Stimulated activated CD8-positive, alpha-beta memory T cell treated with anti-CD3 and anti-CD28 coated beads, Interleukin-4, amount 100 ng/mL, for 4 hours (primary cell): ENCODE data around the gene CLEC4D.
"Not testable (repeated sequence)": the region's sequence is repeated elsewhere in the genome, so short reads cannot be mapped to it uniquely, and the experiment has no call there.

Experiments used
- DNase-seq, 2 donors: peaks; one replicate each; pipeline ENCODE4 v3.0.0-alpha.2; 2020; ENCODE audit warnings: low read depth in 2 of 2, low spot score in 1 of 2

The CLEC4D gene

DNA sequence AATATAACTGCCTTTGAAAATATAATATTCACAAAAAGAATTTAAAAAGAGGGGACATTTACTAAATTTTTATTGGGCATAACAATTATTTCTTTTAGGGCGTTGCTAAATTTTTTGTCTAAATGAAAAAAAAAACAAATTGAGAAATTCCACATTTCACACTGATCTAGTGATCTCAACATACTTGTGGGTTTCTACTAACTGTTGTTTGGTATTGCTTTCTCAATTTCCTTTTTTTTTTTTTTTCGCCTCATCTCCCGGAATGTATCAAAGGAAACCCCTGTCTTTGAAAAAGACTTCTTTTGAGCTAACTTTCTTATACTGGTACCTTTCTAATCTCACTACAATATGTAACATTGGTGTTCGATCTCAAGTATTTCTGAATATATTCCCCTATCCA, at the start of gene CLEC4D:
Gene CLEC4D, plus strand, starts transcription at position 248 of the 400 bp plus-strand sequence. CDS start 230 bp downstream, outside the sequence.
- no peak for DNase-seq

DNA sequence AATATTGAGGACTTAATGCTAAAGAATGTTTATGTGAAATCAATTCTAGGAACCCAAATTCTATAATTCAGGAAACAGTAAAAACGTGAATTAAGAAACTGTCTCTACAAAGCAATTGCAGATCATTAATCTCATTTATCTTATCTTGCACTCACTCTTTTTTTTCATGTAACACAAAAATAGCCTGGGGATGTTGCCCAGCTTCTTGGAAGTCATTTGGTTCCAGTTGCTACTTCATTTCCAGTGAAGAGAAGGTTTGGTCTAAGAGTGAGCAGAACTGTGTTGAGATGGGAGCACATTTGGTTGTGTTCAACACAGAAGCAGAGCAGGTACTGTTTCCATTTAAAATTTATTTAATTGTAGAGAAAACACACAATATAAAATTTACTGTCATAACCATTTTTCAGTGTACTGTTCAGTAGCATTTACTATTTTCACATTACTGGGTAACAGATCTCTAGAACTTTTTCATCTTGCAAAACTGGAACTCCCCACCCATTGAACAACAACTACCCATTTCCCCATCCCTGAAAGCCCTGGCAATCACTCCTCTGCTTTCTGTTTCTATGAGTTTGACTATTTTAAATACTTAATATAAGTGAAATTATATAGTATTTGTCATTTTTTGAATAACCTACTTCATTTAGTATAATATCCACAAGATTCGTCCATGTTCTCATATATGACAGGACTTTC, 47.9 kb upstream of the CLEC4D start:
- DNase-seq: no peak

DNA sequence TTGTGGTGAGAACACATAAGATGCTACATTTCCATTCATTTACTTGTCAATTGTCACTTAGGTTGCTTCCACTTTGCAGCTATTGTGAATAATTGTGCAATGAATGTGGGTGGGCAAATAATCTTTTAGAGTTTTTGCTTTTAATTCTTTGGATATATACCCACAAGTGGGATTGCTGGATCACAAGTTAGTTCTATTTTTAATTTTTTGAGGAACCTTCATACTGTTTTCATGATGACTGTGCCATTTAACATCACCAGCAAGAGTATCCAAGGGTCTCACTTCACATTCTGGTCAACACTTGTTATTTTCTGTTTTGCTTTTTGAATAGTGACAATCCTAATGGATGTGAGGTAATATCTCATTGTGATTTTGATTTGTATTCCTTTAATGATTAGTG, 47.1 kb upstream of the CLEC4D start:
- no peak for DNase-seq

DNA sequence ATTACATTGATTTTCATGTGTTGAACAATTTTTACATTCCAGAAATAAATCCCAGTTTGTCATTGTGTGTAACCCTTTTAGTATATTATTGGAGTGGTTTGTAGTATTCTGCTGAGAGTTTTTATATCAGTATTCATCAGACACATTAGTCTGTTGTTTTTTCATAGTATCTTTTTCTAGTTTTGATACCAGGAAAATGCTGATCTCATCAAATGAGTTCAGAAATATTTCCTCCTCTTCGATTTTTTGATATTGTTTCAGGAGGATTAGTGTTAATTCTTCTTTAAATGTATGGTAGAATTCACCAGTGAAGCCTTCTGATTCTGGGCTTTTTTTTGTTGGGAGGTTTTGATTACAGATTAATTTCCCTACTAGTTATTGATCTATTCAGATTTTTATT, 42.2 kb upstream of the CLEC4D start:
- DNase-seq: no peak

DNA sequence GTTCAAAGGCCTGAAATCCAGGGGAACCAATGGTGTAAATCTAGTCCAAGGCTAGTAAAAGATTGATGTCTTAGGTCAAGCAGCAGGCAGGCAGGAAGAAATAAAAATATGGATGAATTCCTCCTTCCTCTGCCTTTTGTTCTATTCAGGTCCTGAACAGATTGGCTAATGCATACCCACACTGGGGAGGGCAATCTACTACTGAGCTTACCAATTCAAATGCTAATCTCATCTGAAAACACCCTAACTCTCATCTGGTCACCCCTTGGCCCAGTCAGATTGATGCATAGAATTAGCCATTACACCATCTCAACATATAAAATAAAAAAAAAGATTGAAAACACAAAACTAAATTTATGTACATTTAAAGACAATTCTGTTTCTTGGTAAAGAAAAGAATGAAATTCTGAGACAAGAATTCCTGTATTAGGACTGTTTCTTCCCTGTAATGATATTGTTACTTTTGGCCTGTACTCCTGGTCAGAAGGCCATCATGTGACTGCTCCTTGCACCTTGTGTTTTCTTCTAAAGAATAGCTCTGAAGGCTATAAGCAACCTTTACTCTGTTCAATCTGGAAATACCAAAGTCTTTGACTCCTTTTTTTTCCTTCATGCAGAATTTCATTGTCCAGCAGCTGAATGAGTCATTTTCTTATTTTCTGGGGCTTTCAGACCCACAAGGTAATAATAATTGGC, 37.6 kb upstream of the CLEC4D start:
- DNase-seq: no peak

DNA sequence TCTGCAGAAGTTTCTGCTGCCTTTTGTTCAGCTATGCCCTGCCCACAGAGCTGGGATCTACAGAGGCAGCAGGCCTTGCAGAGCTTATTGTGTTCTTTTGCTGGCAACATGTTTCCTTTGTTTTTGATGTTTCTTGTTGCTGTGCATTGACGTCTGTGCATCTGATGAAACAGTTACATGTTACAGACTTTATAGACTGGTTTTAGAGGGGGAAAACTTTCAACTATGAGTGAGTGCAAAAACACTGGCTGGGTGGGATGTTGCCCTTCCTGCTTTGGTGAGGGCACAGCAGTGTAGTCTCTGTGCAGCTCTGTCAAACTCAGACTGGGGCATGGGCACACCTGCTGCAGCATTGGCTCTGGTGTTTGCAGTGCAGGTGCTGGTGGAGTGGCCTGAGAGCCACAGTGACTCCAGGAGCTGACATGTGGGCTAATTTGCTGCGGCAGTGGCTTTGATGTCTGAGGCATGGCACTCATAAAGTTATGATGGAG, 30.7 kb upstream of the CLEC4D start:
- DNase-seq: no peak

DNA sequence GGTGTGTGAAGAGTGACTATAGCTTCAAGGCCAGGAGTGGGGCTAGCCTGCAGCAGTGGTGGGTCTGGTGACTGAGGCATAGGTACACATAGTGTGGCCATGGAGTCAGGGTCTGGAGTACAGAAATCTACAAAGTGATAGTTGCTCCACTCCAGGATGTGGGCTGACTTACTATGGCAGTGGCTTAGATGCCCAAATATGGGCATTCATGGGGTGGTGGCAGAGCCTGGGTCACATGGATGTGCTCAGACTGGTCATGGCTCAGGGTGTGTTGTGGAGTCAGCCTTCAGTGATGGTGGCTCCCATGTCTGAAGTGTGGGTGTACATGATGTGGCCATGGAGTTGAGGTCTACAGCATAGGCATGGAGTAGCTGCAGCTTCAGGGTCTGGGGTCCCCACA, 30.2 kb upstream of the CLEC4D start:
- DNase-seq: no peak

DNA sequence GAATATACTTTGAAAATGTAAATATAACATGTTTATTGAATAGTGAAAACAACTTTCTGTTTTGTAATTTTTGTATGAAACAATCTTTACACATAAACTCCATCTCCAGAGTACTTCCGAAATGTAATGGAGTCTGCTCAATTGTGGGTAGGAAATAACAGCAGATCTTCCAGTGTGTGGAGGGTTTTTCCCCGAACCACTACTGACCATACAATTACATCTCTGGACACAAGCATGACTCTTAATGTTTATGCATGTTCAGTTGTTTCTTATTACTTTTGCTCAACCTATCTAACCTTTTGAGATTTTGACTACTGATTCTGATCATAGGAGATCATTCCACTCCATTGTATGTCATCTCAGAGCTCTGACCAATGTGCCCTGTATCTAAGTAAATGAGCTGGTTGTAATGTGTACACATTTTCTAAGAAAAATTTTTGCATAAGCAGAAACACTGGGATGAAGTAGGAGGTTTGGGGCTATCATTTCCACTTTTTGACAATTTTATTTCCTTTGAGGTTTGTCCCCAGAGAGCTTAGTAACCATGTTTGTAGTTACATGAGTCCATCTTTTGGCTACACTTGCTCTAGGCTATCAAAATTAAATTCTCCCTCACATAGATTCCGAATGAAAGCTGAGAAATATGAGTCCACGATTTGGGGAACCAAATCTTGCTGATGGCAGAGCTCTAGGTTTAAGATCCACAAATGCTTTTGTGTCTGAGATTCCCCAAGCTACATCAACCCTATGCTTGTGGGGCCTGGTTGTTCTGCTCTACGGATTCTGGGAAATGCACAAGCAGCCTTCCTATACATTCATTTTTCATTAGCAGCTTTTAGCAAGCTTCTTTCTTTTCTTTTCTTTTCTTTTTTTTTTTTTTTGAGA, 21.4 kb upstream of the CLEC4D start:
- no peak for DNase-seq

DNA sequence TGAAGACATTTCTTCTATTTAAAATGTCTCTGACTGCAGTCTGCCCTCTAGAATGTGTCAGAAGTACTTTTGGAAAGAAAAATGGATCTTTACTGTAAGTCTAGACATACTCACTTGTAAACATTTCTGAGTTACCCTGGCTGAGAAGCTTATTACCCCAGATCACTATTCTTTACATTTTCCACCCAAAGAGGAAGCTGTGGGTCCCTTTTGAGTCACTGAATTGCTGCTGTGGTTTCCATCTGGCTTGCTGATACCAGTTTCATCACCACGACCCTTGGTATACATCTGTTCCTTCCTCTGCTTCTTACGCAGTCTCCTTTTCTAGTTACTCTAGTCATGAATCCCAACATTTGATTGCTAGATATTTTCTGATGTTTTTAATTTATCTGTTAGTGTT, 20.2 kb upstream of the CLEC4D start:
- DNase-seq: no peak

DNA sequence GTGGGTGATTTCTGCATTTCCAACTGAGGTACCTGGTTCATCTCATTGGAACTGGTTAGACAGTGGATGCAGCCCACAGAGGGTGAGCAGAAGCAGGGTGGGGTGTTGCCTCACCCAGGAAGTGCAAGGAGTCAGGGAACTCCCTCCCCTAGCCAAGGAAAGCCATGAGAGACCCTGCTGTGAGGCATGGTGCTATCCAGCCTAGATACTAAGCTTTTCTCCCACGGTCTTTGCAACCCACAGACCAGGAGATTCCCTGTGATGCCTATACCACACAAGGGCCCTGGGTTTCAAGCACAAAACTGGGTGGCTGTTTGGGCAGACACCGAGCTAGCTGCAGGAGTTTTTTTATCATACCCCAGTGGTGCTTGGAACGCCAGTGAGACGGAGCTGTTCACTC, 17.6 kb upstream of the CLEC4D start:
- DNase-seq: not testable (repeated sequence)

DNA sequence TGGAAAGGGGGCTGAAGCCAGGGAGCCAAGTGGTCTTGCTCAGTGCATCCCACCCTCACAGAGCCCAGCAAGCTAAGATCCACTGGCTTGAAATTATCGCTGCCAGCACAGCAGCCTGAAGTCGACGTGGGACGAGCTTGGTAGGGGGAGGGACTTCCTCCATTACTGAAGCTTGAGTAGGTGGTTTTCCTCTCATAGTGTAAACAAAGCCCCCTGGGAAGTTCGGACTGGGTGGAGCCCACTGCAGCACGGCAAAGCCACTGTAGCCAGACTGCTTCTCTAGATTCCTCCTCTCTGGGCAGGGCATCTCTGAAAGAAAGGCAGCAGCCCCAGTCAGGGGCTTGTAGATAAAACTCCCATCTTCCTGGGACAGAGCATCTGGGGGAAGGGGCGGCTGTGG, 17.2 kb upstream of the CLEC4D start:
- not testable (repeated sequence) for DNase-seq

DNA sequence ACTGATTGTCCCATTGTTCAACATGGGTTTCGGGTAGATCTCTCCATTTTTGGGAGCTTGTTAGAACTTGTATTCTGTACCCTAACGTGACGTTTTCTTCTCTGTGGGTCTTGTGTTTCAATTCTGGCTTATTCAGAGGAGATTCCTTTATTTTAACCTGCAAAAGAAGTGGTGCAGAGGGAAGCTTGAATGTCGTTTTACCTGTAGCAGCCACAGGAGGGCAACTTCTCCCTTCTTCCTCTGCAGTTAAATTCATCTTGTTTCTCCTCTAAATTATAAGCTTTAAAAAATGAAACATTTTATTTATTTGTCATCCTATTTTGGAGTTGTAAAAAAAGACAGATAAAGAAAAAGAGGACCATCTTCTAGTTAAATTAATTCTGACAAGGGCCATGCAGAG, 13.7 kb upstream of the CLEC4D start:
- DNase-seq: no peak

DNA sequence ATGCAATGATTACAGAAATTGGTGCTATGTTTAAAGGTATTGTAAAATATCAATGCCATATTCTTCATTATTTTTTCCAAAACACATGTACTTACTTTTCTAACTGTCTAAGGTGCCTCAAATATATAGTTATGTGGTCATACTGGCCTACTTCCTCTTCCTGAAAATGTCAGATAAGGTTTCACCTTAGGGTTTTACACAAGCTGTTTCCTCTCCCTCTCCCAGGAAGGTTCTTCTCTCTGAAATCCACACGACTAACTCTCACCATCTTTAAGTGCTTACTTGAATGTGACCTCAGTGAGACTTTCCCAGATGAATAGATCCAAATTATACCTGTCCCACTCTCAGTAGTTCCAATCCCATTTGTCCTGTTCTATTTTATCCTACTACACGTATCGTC, 11.6 kb upstream of the CLEC4D start:
- no peak for DNase-seq

DNA sequence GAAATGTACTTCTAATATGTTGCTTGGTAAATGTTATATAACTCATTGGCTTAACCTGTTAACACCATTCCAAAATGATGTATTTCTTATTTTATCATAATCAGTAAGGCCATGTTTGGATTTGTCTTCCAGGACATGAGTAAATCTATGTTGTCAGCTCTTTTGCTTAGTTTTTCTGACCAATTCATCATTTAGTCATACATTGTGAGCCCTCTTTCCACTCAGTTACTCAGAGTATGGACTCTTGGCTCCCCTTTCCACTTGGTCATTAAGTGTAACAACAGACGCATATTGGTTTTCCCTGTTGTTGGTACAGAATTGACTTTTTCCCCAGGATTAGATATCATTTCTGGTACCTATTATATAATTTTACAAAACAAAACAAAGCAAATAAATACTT, 9.0 kb upstream of the CLEC4D start:
- DNase-seq: no peak

DNA sequence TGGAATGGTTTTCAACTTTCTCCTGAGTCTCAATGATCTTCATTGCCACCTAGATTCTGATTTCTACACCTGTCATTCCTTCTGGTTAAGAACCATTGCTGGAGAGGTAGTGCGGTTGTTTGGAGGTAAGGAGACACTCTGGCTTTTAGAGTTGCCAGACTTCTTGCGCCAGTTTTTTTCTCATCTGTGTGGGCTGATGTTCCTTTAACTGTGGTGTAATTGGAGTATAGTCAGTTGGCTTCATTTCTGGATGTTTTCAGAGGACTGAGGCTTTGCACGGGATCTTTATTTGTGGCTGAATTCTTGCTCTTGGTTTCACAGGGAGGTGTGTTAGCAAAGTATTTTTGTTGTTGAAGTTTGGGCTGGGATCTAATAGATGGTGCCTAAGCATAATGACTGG, 5.7 kb upstream of the CLEC4D start:
- no peak for DNase-seq

DNA sequence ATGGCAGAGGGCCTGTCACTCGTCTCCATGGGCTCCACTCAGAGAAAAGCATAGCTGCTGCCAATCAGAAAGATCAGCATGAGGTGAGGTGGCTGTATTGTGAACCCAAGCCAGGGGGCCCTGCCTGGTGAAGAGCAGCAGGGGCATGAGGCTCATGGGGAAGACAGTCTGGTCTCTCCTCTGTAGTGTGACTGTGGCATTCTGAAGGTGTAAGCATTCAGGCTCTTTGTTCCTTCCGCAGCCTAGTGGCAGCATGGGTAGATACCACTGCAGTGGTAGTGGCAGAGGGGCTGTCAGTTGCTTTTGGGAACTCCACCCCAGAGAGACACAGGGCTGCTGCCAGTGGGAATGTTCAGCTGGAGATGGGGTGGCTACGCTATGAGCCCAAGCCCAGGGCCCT, 5.1 kb upstream of the CLEC4D start:
- no peak for DNase-seq

DNA sequence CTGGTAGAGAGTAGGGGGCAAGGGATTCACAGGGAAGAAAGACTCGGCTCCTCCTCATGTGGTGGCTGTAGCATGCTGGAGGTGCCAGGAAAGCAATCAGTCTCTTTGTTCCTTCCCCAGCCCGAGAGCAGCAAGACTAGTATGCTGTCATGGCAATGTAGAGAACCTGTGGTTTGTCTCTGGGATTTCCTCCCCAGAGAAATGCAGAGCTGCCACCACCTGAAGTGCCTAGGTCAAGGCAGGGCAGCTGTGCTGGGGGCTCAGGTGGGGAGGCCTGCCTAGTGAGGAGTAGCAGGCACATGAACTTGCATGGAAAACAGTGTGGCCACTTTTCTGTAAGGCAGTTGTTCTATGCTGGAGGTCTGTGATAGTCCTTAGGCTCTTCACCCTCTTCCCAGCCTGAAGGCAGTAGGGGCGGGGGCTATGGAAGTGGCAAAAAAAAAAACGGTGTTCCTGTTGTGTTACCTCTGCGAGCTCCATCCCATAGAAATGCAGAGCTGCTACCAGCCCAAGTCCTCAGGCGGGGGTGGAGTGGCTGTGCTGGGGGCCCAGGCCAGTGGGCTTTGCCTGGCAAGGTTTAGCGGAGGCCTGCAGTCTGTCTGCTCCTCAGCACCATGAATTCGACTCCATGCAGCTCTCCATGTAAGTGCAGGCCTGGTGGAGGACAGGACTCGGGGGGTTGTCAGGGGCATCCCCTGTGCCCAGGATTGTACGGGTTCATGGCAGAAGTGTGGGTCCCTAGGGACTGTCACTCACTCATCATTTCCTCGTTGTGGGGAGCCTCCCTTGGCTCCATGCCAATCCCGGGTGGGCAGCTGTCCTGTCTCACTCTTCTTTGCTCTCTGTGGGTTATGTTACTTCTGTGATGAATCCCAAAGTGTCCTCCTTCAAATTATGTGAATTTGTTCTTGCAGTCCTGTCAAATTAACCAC, 4.1 kb upstream of the CLEC4D start:
- no peak for DNase-seq

DNA sequence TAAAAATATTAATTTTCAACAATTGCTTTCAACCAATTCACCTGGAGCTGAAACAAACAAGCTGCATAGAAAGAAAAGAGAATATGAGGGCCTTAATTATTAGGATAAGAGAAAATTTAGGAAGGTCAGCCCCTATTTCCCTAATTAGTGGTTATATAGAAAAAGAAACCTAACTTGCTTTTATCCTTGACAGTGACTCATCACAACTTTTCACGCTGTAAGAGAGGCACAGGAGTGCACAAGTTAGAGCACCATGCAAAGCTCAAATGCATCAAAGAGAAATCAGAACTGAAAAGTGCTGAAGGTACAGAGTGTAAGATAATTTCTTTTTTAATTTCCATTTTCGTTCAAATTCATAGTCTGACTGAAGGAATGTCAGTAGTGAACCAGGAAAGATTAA, 4.7 kb downstream of the CLEC4D start:
- no peak for DNase-seq

DNA sequence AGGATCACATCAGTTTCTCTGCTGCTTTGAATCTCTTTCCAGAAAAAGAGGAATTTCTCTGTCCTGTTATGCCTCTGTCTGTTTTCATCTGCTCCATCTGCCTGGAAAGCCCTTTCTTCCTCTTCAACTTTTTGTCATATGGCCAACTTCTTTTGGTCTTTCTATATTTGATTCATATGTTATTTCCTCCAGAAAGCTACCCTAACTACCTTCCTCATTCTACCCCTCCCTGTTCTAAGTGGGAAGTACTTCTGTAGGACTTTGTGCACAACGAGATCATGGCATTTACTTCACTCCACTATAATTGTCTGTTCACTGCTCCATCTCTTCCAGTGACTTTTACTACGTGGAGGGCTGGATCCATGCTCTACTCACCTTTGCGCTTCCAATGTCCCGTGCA, 5.9 kb downstream of the CLEC4D start:
- DNase-seq: no peak

DNA sequence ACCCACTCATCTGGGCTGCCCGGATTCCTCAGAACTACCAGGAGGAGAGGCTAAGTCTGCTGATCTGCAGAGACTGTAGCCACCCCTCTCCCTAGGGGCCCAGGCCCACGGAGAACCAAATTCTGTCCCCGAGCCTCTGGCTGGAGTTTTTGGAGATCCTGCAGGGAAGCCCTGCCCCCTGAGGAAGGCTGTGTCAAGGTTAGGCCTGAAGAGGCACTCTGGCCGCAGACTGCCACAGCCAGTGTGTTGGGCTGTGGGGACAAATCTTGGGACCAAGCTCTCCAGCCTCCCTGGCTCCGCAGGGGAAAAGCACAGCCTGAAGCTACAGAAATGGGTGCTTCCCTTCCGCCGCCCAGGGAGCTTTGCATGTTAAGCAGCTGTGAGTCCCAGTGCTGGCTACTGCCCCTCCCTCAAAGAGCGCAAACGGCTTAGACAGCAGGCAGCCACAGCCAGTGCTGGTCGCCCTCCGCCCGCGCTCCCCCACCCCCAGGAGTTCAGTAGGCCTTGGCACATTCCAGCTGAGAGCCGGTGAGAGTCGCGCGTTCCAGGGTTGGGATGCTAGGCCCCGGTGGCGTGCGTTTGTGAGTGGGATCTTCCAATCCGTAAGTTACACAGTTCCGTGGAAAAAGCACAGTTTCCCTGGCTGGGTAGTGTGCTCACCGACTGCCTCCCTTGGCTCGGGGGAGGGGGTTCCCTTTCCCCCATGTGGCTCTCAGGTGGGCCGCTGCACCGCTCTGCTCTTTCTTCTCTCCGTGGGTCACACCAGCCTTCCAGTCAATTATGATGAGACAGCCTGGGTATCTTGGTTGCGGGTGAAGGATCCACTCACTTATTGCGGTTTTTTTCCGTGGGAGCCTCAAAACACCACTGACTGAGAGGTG, 14.2 kb downstream of the CLEC4D start:
- no peak for DNase-seq
